ENCODE results near the gene TUT4. TPM values are rescaled to one million over a fixed set of nuclear protein-coding genes. Genes with fewer than 3 reads are reported as not detected.

The TUT4 gene
- polyA plus RNA-seq, 1 donor from 2014 or later, result 84.1 TPM

DNA sequence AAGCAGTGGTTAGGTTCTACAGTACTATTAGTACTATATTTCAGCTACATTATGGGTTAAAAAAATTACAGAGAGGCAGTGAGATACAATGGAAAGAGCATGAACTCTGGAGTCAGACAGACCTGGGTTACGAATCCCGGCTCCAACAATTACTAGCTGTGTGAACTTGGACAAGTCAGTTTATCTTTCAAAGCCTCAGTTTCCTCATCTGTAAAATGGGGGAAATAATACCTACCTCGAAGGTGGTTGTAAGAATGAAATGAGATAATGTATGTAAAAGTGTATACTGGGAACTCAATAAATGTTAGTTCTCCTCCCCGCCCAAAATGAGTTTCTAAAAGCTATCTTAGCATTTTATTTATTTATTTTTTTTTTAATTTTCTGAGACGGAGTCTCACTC lies 89.0 kb downstream of the TUT4 start:
- TF ChIP-seq POLR2AphosphoS5 (IDR thresholded peaks at IDR 0.05), result no peak
- TF ChIP-seq MXI1 (conservative IDR thresholded peaks at IDR 0.05; ENCODE audit: poor library complexity, severe bottlenecking), result no peak
- TF ChIP-seq RAD21 (conservative IDR thresholded peaks at IDR 0.05), result no peak
- TF ChIP-seq EZH2 (IDR thresholded peaks at IDR 0.05; ENCODE audit: borderline replicate concordance, insufficient read depth, low read length, poor library complexity, severe bottlenecking), result no peak
- no peak for TF ChIP-seq EP300 (conservative IDR thresholded peaks at IDR 0.05; ENCODE audit: poor library complexity, severe bottlenecking)
- Histone ChIP-seq H3K4me2 (ENCODE audit: low read length) (no peak overlapping the region), H3K9me2 (ENCODE audit: insufficient read depth, low read length) (no peaks in the 10 kb centered on the region), H3K9me3 (ENCODE audit: low read length) (no peaks in the 10 kb centered on the region), H3F3A (ENCODE audit: insufficient read depth, low read length, poor library complexity, severe bottlenecking) (no peaks in the 10 kb centered on the region), H3K4me3 (ENCODE audit: low read length) (no peak overlapping the region), H3K36me3 (ENCODE audit: insufficient read depth, low read length) (no peaks in the 10 kb centered on the region), H3K79me2 (replicated peaks; ENCODE audit: insufficient read depth, low read length) (no peaks in the 10 kb centered on the region), H3K9ac (ENCODE audit: low read length) (no peak overlapping the region), H4K20me1 (ENCODE audit: insufficient read depth) (no peaks in the 10 kb centered on the region), H2AFZ (ENCODE audit: low read depth, low read length) (no peak overlapping the region), H3K27ac (ENCODE audit: low read length) (no peak overlapping the region), H3K27me3 (ENCODE audit: insufficient read depth, low read depth, low read length) (no peaks in the 10 kb centered on the region)

DNA sequence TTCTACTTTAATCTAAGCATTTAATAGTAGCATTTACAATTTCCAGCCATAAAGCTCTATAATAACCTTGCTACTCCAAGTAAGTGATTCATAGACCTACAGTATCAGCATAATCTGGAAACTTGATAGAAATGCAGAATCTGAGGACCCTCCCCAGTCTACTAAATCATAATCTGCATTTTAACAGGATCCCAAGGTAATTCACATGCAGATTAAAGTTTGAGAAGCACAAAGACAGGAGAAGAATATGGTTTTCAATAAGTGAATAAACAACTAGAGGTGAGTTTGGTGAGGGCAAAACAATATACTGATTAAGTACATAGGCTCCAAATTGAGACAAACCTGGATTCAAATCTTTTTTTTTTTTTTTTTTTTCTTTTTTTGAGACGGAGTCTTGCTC lies 91.1 kb downstream of the TUT4 start:
- H3K4me2 ChIP-seq (ENCODE audit: low read length), result no peak overlapping the region
- H3K79me2 ChIP-seq (replicated peaks; ENCODE audit: insufficient read depth, low read length), result no peaks in the 10 kb centered on the region
- H4K20me1 ChIP-seq (ENCODE audit: insufficient read depth), result no peaks in the 10 kb centered on the region
- H3K9me3 ChIP-seq (ENCODE audit: low read length), result no peaks in the 10 kb centered on the region
- H3K36me3 ChIP-seq (ENCODE audit: insufficient read depth, low read length), result no peaks in the 10 kb centered on the region
- no peak overlapping the region for H3K4me3 ChIP-seq (ENCODE audit: low read length)
- no peaks in the 10 kb centered on the region for H3K27me3 ChIP-seq (ENCODE audit: insufficient read depth, low read depth, low read length)
- H3K27ac ChIP-seq (ENCODE audit: low read length), result no peak overlapping the region
- no peaks in the 10 kb centered on the region for H3F3A ChIP-seq (ENCODE audit: insufficient read depth, low read length, poor library complexity, severe bottlenecking)
- H3K9me2 ChIP-seq (ENCODE audit: insufficient read depth, low read length), result no peaks in the 10 kb centered on the region
- H2AFZ ChIP-seq (ENCODE audit: low read depth, low read length), result no peak overlapping the region
- TF ChIP-seq POLR2AphosphoS5 (IDR thresholded peaks at IDR 0.05) (no peak), MXI1 (conservative IDR thresholded peaks at IDR 0.05; ENCODE audit: poor library complexity, severe bottlenecking) (no peak), TAF1 (IDR thresholded peaks at IDR 0.05; ENCODE audit: low read depth) (no peak), EZH2 (IDR thresholded peaks at IDR 0.05; ENCODE audit: borderline replicate concordance, insufficient read depth, low read length, poor library complexity, severe bottlenecking) (no peak), SMC3 (conservative IDR thresholded peaks at IDR 0.05; ENCODE audit: poor library complexity) (no peak), EP300 (conservative IDR thresholded peaks at IDR 0.05; ENCODE audit: poor library complexity, severe bottlenecking) (no peak)
- TF ChIP-seq, protein P1, sequence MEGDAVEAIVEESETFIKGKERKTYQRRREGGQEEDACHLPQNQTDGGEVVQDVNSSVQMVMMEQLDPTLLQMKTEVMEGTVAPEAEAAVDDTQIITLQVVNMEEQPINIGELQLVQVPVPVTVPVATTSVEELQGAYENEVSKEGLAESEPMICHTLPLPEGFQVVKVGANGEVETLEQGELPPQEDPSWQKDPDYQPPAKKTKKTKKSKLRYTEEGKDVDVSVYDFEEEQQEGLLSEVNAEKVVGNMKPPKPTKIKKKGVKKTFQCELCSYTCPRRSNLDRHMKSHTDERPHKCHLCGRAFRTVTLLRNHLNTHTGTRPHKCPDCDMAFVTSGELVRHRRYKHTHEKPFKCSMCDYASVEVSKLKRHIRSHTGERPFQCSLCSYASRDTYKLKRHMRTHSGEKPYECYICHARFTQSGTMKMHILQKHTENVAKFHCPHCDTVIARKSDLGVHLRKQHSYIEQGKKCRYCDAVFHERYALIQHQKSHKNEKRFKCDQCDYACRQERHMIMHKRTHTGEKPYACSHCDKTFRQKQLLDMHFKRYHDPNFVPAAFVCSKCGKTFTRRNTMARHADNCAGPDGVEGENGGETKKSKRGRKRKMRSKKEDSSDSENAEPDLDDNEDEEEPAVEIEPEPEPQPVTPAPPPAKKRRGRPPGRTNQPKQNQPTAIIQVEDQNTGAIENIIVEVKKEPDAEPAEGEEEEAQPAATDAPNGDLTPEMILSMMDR (IDR thresholded peaks at IDR 0.05; ENCODE audit: poor library complexity, severe bottlenecking), result no peak
- no peak overlapping the region for H3K9ac ChIP-seq (ENCODE audit: low read length)

DNA sequence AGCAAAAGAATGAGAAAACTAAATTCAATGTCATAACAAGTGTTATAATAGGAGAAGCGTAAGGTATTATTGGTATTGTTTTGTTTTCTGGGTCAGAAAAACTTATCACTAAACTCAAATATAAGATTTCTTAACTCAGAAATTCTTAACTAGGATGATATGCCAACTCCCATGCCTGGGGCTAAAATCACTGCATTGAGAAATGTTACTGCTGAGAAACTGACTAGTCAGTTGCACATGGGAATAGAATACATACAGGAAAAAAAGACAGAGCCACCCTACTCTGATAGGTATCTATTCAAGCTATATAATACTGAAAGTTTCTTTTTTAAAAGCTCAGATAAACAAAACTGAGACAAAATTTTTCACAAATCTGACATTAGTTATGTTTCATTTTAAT lies 92.2 kb downstream of the TUT4 start:
- no peaks in the 10 kb centered on the region for H3K36me3 ChIP-seq (ENCODE audit: insufficient read depth, low read length)
- TF ChIP-seq TAF1 (IDR thresholded peaks at IDR 0.05; ENCODE audit: low read depth), result no peak
- no peak for TF ChIP-seq POLR2AphosphoS5 (IDR thresholded peaks at IDR 0.05)

More for the DNA sequence above, 92.2 kb downstream of the TUT4 start:
- Histone ChIP-seq H3K9ac (ENCODE audit: low read length) (no peak overlapping the region), H3K9me3 (ENCODE audit: low read length) (no peaks in the 10 kb centered on the region), H3F3A (ENCODE audit: insufficient read depth, low read length, poor library complexity, severe bottlenecking) (no peaks in the 10 kb centered on the region), H3K9me2 (ENCODE audit: insufficient read depth, low read length) (no peaks in the 10 kb centered on the region), H3K79me2 (replicated peaks; ENCODE audit: insufficient read depth, low read length) (no peaks in the 10 kb centered on the region), H2AFZ (ENCODE audit: low read depth, low read length) (no peak overlapping the region), H4K20me1 (ENCODE audit: insufficient read depth) (no peaks in the 10 kb centered on the region), H3K4me3 (ENCODE audit: low read length) (no peak overlapping the region), H3K27ac (ENCODE audit: low read length) (no peak overlapping the region), H3K27me3 (ENCODE audit: insufficient read depth, low read depth, low read length) (no peaks in the 10 kb centered on the region), H3K4me2 (ENCODE audit: low read length) (no peak overlapping the region)
